Trophoblast cell (in vitro differentiated cells and primary cell): ENCODE results near the gene NFXL1. TPM values are rescaled to one million over a fixed set of nuclear protein-coding genes. Genes with fewer than 3 reads are reported as not detected.

ENCODE experiments used
- DNase-seq, 2 donors: peaks; one replicate each; pipeline ENCODE4 v3.0.0-alpha.2; 2016
- H2AFZ ChIP-seq: 2 replicates; pipeline ENCODE4 v1.6.1; 2013; ENCODE audit warnings: low read length, moderate library complexity, mild to moderate bottlenecking; ENCODE audit not compliant: insufficient read depth, poor library complexity
- H2AK5ac ChIP-seq: 2 replicates; pipeline ENCODE4 v1.6.1; 2013; ENCODE audit warnings: mild to moderate bottlenecking, low read length
- H2BK120ac ChIP-seq: 2 replicates; pipeline ENCODE4 v1.6.1; 2013; ENCODE audit warnings: low read length, mild to moderate bottlenecking, moderate library complexity; ENCODE audit not compliant: insufficient read depth, poor library complexity
- H2BK12ac ChIP-seq: 2 replicates; pipeline ENCODE4 v1.6.1; 2013; ENCODE audit warnings: mild to moderate bottlenecking, low read length, moderate library complexity
- H2BK5ac ChIP-seq: 2 replicates; pipeline ENCODE4 v1.6.1; 2013; ENCODE audit warnings: low read length, low read depth, moderate library complexity, mild to moderate bottlenecking; ENCODE audit not compliant: poor library complexity
- H3K14ac ChIP-seq: 2 replicates; pipeline ENCODE4 v1.6.1; 2013; ENCODE audit warnings: mild to moderate bottlenecking, low read length
- H3K18ac ChIP-seq: 2 replicates; pipeline ENCODE4 v1.6.1; 2013; ENCODE audit warnings: mild to moderate bottlenecking, low read length
- H3K23ac ChIP-seq: 2 replicates; pipeline ENCODE4 v1.6.1; 2013; ENCODE audit warnings: low read length
- H3K27ac ChIP-seq: 2 replicates; pipeline ENCODE4 v1.5.1; 2013; ENCODE audit warnings: low read depth, mild to moderate bottlenecking, inconsistent platforms, low read length, moderate library complexity
- H3K27me3 ChIP-seq: 2 replicates; pipeline ENCODE4 v1.6.1; 2013; ENCODE audit warnings: inconsistent platforms, mild to moderate bottlenecking, low read length, moderate library complexity; ENCODE audit not compliant: insufficient read depth
- H3K36me3 ChIP-seq, 2 experiments: 1 replicate in 1 of 2; 2 replicates in 1 of 2; pipeline ENCODE4 v1.6.1; 2013; ENCODE audit warnings: low read length in 2 of 2, mild to moderate bottlenecking in 2 of 2, moderate library complexity in 1 of 2; ENCODE audit not compliant: insufficient read depth in 2 of 2, control insufficient read depth in 1 of 2
- H3K4ac ChIP-seq: 2 replicates; pipeline ENCODE4 v1.6.1; 2013; ENCODE audit warnings: low read depth, mild to moderate bottlenecking, low read length, moderate library complexity
- H3K4me1 ChIP-seq, 2 experiments: 1 replicate in 1 of 2; 2 replicates in 1 of 2; pipeline ENCODE4 v1.6.1; 2013; ENCODE audit warnings: low read length in 2 of 2, mild to moderate bottlenecking in 2 of 2, moderate library complexity in 1 of 2; ENCODE audit not compliant: insufficient read depth in 2 of 2, control insufficient read depth in 1 of 2
- H3K4me2 ChIP-seq: 2 replicates; pipeline ENCODE4 v1.6.1; 2013; ENCODE audit warnings: inconsistent platforms, mild to moderate bottlenecking, low read length, moderate library complexity
- H3K4me3 ChIP-seq: 2 replicates; pipeline ENCODE4 v1.5.1; 2013; ENCODE audit warnings: mild to moderate bottlenecking, low read depth, low read length, inconsistent platforms
- H3K79me1 ChIP-seq: one replicate; pipeline ENCODE4 v1.6.1; 2013; ENCODE audit warnings: low read length
- H3K79me2 ChIP-seq: 2 replicates; pipeline ENCODE4 v1.6.1; 2013; ENCODE audit warnings: low read length, mild to moderate bottlenecking; ENCODE audit not compliant: control insufficient read depth, insufficient read depth, poor library complexity
- H3K9ac ChIP-seq: 2 replicates; pipeline ENCODE4 v1.6.1; 2013; ENCODE audit warnings: mild to moderate bottlenecking, low read length
- H3K9me3 ChIP-seq: 2 replicates; pipeline ENCODE4 v1.6.1; 2013; ENCODE audit warnings: low read depth, mild to moderate bottlenecking, control low read depth, inconsistent platforms, low read length; ENCODE audit not compliant: insufficient read depth
- H4K12ac ChIP-seq: 2 replicates; pipeline ENCODE4 v1.6.1; 2013; ENCODE audit warnings: low read depth, mild to moderate bottlenecking, low read length, moderate library complexity
- H4K8ac ChIP-seq: 2 replicates; pipeline ENCODE4 v1.6.1; 2013; ENCODE audit warnings: low read depth, mild to moderate bottlenecking, low read length, moderate library complexity
- H4K91ac ChIP-seq: one replicate; pipeline ENCODE4 v1.6.1; 2013; ENCODE audit warnings: low read depth, mild to moderate bottlenecking, low read length, moderate library complexity
- WGBS: extraction: QIAGEN DNeasy Blood & Tissue Kit; methylation state at CpG from one replicate; pipeline ENCODE4 v1.1.7; 2013; ENCODE audit warnings: missing lambda C conversion rate; ENCODE audit not compliant: insufficient read length, insufficient coverage; ENCODE audit errors: extremely low coverage; 5-methylcytosine and 5-hydroxymethylcytosine counted together
- polyA plus RNA-seq: library from polyadenylated mRNA; stranded (reverse); fragments of 200-250 nt; gene quantifications from 2 replicates; pipeline ENCODE4 v1.2.3, GENCODE V29; 2013

The NFXL1 gene
- 14.4 and 16.3 TPM in 2 replicates for polyA plus RNA-seq

GRCh38 chr4:47914220-47914925, at the start of gene NFXL1:
Gene NFXL1 (minus strand): TSS chr4:47914583. CDS start chr4:47914203, 380 bp downstream.
- Histone ChIP-seq H3K4ac (peak within 1 kb of the TSS; percentile 82), H3K27ac (peak within 1 kb of the TSS; percentile 71), H2AK5ac (no peak within 1 kb of the TSS), H3K27me3 (no peaks in the 10 kb centered on the region), H2BK12ac (no peak within 1 kb of the TSS), H3K18ac (peak within 1 kb of the TSS; percentile 60), H3K79me2 (peaks cover 7% of the 10 kb centered on the region), H3K9ac (peak within 1 kb of the TSS; percentile 89), H3K4me1 (no peaks in the 10 kb centered on the region), H4K8ac (peak within 1 kb of the TSS; percentile 91), H3K4me2 (peak within 1 kb of the TSS; percentile 89), H2BK120ac (peak within 1 kb of the TSS; percentile 40), H3K4me3 (peak within 1 kb of the TSS; percentile 95), H2AFZ (peak within 1 kb of the TSS; percentile 89), H4K91ac (peak within 1 kb of the TSS; percentile 88), H3K9me3 (no peaks in the 10 kb centered on the region), H2BK5ac (peak within 1 kb of the TSS; percentile 77), H4K12ac (peak within 1 kb of the TSS; percentile 97), H3K36me3 (peaks cover 2 to 3% of the 10 kb centered on the region in 2 experiments), H3K14ac (peak within 1 kb of the TSS; percentile 71), H3K23ac (no peak within 1 kb of the TSS), H3K79me1 (peaks cover 9% of the 10 kb centered on the region)
- no CpG with 5 or more reads among the region's 55 CpGs for WGBS
- peak; percentile 96 to 97 for DNase-seq

- Histone ChIP-seq H2BK120ac (no peak overlapping the region), H3K36me3 (no peaks in the 10 kb centered on the region), H3K79me2 (no peaks in the 10 kb centered on the region), H2AK5ac (no peak overlapping the region), H3K9ac (no peak overlapping the region), H3K79me1 (no peaks in the 10 kb centered on the region), H2BK12ac (no peak overlapping the region), H3K4me2 (no peak overlapping the region), H3K27me3 (no peaks in the 10 kb centered on the region), H3K9me3 (no peaks in the 10 kb centered on the region), H3K4me1 (no peaks in the 10 kb centered on the region), H3K4ac (no peak overlapping the region), H3K14ac (no peak overlapping the region), H4K91ac (no peak overlapping the region), H3K4me3 (no peak overlapping the region), H4K8ac (no peak overlapping the region), H3K27ac (no peak overlapping the region), H3K18ac (no peak overlapping the region), H2AFZ (no peak overlapping the region), H2BK5ac (no peak overlapping the region), H4K12ac (no peak overlapping the region), H3K23ac (no peak overlapping the region)
- no CpG with 5 or more reads among the region's 6 CpGs for WGBS
- DNase-seq: no peak
Measured at GRCh38 chr4:47954677-47955076, 40.3 kb upstream of the NFXL1 start.

GRCh38 chr4:47954245-47954644, 39.9 kb upstream of the NFXL1 start:
- H3K4me2 ChIP-seq: no peak overlapping the region
- H3K9ac ChIP-seq: no peak overlapping the region
- H3K79me1 ChIP-seq: no peaks in the 10 kb centered on the region
- H3K4ac ChIP-seq: no peak overlapping the region
- H3K79me2 ChIP-seq: no peaks in the 10 kb centered on the region
- no peak overlapping the region for H4K91ac ChIP-seq
- WGBS: no CpG with 5 or more reads among the region's 10 CpGs
- no peak overlapping the region for H3K18ac ChIP-seq
- no peak for DNase-seq
- no peak overlapping the region for H4K8ac ChIP-seq
- no peak overlapping the region for H2BK120ac ChIP-seq
- H3K14ac ChIP-seq: no peak overlapping the region
- no peak overlapping the region for H2AK5ac ChIP-seq
- H2BK12ac ChIP-seq: no peak overlapping the region
- H3K9me3 ChIP-seq: no peaks in the 10 kb centered on the region
- no peak overlapping the region for H2BK5ac ChIP-seq
- H3K36me3 ChIP-seq: no peaks in the 10 kb centered on the region
- H2AFZ ChIP-seq: no peak overlapping the region
- H3K23ac ChIP-seq: no peak overlapping the region
- H3K27me3 ChIP-seq: no peaks in the 10 kb centered on the region
- H3K4me3 ChIP-seq: no peak overlapping the region
- H3K27ac ChIP-seq: no peak overlapping the region
- H3K4me1 ChIP-seq: no peaks in the 10 kb centered on the region
- no peak overlapping the region for H4K12ac ChIP-seq

- Histone ChIP-seq H3K4me3 (no peak overlapping the region), H3K4ac (no peak overlapping the region), H3K18ac (no peak overlapping the region), H3K79me1 (no peaks in the 10 kb centered on the region), H4K8ac (no peak overlapping the region), H2BK5ac (no peak overlapping the region), H2AK5ac (no peak overlapping the region), H3K27ac (no peak overlapping the region), H2BK12ac (no peak overlapping the region), H3K9me3 (no peaks in the 10 kb centered on the region), H3K79me2 (no peaks in the 10 kb centered on the region), H2BK120ac (no peak overlapping the region), H3K4me1 (no peaks in the 10 kb centered on the region), H3K4me2 (no peak overlapping the region), H3K14ac (no peak overlapping the region), H2AFZ (no peak overlapping the region), H3K23ac (no peak overlapping the region), H4K91ac (no peak overlapping the region), H3K36me3 (no peaks in the 10 kb centered on the region), H4K12ac (no peak overlapping the region), H3K9ac (no peak overlapping the region), H3K27me3 (no peaks in the 10 kb centered on the region)
- peak; percentile 61 to 81 for DNase-seq
- no CpG with 5 or more reads among the region's 5 CpGs for WGBS
Measured at GRCh38 chr4:47945930-47946726, 31.7 kb upstream of the NFXL1 start.
